Measurements from ENCODE around the gene SUPV3L1.
"Not testable (repeated sequence)": the region's sequence is repeated elsewhere in the genome, so short reads cannot be mapped to it uniquely, and the experiment has no call there.

The SUPV3L1 gene

DNA sequence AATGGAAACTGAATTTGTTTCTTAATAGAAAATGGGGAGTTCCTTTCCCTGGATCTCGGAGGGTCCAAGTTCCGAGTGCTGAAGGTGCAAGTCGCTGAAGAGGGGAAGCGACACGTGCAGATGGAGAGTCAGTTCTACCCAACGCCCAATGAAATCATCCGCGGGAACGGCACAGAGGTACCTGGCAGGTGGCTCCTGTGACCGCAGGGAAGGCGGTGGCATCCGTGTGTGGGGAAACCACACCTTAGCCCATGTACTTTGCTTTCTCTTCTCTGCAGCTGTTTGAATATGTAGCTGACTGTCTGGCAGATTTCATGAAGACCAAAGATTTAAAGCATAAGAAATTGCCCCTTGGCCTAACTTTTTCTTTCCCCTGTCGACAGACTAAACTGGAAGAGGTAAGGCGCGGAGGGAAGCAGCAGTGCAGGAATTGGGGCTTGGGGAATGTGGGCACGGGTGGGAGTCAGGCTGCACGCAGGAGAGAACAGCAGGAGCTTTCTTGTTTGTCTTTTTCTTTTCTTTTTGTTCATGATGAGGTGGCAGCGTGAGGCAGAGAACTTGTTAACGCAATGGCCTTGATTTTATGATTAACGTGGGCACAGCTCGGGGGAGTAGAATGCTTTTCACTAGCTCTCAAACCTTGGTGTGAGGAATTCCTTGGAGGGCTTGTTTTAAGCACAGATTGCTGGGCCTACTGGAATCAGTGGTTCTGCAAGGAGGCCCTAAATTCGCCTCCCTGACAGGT, 52.9 kb downstream of the SUPV3L1 start:
- DNase-seq: no peak

DNA sequence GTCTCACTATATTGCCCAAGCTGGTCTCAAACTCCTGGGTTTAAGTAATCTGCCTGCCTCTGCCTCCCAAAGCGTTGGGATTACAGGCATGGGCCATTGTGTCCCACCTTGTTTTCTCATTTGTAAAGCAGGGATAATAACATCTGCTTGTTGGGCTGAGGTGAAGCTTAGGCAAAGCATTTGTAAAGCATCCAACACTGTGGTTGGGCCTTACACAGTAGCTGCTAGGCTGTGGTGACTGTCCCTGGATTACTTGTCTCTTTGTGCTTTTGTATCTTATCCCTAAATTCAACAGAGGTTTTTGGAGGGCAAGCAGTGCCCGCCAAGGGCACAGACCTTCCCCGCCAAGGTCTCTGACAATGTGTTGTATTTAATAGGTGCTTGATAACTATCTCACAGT, 54.4 kb downstream of the SUPV3L1 start:
- no peak for DNase-seq

DNA sequence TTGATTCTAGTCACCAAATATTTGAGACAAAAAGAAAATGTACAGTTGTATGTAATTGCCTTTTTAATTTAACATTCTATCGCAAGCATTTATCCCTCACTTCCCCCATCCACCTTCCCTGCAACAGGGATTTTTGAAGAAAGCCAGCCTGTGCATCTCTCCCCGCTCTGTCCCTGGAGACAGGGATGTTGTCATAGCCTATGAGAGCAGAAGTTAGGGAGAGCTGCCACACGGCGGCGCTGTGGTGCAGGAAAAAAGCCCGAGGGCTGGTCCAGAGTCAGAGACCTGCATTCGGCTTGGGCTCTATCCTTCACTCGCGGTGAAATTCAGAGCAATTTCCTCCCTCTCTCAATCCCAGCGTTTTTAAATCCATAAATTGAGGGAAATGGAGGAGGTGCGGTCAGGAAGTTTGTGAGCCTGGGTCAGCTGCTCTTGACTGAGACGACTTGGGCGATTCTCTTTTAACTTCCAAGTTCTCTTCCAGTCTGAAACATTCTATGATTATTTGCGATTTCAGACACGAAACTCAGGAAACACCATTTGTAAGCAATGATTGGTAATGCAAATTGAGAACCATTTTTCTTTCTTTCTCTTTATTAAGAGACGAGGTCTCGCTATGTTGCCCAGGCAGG, 57.6 kb downstream of the SUPV3L1 start:
- peak; percentile 60 for DNase-seq

DNA sequence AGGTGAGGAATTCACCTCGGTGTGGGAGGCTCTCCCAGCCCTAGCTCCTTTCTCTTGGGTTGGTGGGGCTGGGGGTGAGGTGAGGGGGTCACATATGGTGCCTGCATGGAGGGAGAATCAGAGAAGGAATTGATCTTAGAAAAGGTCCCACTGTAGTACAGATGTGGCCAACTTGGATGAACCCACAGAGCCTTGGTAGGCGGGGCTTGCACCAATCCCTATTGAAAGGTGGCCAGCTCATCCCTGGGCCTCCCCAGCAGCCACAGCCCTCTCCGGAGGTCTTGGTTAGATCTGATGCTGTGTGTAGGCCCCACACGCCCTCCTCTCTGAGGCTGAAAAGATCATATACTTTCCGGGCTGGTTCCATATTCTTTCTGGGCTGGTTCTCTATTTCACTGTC, 59.1 kb downstream of the SUPV3L1 start:
- no peak for DNase-seq

DNA sequence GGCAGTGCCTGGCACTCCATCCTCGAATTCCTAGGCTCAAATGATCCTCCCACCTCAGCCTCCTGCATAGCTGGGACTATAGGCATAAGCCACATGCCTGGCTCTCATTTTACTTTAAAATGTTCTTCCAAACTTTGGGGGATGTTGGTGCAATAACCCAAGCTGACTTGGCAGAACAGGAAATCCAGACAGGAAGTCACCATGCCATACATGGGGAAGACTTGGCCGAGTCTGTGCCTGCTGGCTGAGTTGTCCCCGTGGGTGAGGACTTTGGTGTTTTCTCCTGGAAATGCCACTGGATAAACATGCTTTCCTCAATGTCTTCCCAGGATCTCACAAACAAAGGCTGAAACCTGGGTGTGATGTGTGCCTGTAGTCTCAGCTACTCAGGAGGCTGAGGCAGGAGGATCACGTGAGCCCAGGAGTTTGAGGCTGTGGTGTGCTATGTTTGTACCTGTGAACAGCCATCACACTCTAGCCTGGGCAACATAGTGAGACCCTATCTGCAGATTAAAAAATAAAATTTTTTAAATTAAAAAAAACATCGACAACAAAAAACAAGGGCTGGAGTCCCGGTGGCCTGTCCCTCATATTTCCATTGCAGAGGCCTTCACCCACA, 59.9 kb downstream of the SUPV3L1 start:
- no peak for DNase-seq

DNA sequence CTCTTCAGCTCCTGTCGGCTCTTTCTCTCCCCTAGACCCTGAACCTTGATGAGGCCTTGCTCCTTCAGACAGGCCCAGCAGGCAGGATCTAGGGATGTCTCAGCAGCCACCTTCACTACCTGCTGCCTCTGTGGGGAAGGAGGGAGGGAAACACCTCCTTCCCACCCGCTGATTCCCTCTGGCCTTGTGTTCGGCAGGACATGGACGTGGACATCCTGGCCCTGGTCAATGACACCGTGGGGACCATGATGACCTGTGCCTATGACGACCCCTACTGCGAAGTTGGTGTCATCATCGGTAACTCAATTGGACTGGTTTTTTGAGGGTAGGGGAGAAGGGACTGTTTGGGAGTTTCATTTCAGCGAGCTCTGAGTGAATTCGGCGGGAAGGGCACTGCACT, 60.4 kb downstream of the SUPV3L1 start:
- no peak for DNase-seq

DNA sequence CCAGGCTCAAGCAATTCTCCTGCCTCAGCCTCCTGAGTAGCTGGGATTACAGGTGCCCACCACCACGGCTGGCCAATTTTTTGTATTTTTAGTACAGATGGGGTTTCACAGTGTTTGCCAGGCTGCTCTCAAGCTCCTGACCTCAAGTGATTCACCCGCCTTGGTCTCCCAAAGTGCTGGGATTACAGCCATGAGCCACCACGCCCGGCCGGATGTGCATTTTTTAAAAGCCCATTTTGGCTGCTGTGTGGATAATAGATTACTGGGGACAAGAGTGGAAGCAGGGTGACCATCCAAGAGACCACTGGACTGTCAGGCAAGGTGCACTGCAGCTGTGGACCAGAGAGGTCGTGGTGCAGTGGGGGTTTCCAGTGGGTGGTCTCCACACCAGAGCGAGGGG, 61.5 kb downstream of the SUPV3L1 start:
- DNase-seq: no peak

DNA sequence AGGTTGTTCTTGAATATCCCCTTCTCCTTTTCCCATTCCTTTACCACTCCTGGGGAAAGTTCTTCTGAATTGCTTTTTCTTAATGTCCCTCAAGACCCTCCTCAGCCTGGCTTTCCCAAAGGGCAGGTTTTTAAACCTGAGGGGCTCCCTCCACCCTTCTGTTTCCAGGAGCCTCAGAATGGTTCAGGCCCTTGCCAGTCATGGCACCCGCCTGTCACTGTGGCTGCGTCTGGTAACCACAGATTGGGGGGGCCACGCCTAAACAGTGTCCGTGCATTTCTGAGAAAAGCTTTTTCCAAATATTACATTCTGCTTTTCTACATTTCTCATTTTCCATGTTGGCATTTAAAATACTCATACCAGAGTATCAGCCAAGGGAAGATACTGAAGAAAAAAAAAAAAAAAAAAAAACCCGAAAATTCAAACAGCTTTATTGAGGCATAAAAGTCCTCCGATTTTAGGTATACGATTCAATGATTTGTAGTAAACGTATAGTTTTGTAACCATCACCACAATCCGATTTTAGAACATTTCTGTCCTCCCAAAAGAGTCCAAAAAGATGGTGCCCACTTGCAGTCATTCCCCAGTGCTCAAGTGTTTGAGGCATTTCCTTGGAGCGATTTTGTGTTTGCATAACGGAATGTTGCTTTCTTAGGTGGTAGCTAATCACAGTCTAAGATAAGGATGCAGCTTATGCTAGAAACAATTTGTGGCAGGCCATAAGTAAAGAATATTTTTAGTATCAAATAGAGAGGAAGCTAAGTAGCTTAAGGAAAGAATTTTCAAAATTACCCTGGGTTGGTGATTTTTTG, 62.2 kb downstream of the SUPV3L1 start:
- no peak for DNase-seq

DNA sequence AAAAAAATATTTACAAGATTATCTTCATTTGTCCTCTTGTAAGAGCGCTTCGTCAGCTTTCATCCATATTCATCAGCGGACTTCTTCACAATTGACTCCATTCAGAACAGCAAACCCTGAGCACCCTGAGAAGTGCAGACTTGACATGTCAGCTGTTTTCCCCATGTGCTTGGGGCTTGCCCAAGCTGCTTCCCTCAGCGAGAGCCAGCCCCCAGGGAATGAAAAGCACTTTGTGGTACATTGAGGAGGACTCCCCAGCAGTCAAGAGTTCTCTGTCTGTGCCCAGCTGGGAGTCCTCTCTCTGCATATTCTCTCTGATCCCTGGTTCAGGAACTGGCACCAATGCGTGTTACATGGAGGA, 62.8 kb downstream of the SUPV3L1 start:
- no peak for DNase-seq

DNA sequence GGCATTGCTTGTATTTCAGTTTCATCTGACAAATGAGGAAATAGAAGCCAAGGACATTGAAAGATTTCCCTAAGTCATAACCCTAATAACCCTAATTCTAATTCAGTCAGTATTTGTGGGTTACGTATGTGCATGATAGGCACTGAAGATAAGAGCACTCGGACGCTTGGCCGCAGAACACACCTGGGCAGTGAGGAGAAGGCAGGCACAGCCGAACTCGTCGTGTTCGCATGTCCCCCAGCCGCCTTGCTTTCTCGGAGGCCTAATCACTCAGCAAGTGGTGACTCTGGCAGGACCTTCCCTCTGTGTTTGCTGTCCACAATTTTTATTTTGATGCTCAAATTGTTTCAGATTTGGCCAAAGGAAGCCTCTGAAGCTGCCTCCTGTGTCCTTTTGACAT, 63.8 kb downstream of the SUPV3L1 start:
- DNase-seq: no peak

DNA sequence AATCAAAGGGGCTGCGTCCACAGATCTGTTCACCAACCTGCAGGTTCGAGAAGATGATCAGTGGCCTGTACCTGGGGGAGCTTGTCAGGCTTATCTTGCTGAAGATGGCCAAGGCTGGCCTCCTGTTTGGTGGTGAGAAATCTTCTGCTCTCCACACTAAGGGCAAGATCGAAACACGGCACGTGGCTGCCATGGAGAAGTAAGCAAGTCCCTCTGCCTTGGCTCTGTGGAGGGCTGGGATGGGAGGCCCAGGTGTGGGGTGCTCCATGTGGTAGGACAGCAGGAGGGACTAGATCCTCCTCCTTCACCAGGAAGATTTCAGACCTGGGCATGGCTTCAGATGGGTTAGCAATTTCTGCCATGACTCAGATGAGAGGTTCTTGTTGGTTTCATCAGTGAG, 66.0 kb downstream of the SUPV3L1 start:
- no peak for DNase-seq

DNA sequence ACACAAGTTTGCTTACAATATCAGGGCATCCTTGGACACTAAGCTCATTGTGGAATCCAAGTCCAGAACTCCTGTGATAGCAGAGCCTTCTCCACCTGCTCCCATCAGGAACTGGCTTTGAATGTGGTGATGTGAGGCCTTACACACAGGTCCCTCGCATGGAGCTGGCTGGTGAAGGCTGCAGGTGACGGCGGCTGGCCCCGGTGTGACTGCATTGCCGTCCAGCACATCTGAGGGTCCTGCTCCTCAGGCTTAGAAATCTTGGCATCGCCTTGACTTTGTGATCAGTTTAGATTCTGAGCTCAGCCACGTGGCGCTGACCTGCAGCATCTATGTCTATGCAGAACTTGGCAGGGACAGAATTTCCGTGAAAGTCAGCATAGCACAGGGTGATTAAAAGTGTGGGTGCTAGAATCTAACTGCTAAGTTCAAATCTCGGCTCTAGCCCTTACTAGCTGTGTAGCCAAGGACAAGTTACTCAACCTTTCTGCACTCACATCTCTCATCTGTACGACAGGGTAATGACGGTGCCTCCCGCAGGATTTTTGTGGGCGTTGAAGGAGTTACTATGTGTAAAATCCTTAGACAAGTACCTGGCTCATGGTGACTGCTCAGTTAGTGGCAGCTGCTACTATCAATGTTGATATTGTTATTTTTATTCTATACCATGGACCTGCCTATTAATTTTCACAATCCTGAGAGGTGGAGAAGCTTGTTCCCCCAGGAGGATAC, 66.7 kb downstream of the SUPV3L1 start:
- DNase-seq: no peak

DNA sequence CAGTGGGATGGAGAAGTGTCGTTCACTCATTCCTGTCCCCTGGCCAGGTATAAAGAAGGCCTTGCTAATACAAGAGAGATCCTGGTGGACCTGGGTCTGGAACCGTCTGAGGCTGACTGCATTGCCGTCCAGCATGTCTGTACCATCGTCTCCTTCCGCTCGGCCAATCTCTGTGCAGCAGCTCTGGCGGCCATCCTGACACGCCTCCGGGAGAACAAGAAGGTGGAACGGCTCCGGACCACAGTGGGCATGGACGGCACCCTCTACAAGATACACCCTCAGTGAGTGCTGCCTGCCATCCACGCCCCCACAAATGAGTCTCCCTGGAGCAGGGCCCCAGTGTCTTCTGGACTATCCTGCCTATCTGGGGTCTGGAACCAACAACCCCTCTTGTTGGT, 67.3 kb downstream of the SUPV3L1 start:
- no peak for DNase-seq

DNA sequence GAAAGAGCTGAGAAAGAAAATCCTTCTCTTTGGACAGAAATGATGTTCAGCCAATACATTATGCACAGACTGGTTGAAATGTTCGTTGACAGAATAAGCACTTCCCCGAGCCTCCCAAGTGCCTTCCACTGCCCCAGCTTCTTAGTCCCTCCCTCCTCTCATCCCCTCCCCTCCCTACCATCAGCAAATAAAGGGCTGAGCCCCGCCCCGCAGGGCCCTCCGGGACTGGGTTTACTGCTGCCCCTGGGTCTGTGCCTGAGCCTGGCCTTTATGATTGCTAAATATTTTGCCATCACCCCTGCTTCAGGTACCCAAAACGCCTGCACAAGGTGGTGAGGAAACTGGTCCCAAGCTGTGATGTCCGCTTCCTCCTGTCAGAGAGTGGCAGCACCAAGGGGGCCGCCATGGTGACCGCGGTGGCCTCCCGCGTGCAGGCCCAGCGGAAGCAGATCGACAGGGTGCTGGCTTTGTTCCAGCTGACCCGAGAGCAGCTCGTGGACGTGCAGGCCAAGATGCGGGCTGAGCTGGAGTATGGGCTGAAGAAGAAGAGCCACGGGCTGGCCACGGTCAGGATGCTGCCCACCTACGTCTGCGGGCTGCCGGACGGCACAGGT, 68.2 kb downstream of the SUPV3L1 start:
- DNase-seq: no peak

DNA sequence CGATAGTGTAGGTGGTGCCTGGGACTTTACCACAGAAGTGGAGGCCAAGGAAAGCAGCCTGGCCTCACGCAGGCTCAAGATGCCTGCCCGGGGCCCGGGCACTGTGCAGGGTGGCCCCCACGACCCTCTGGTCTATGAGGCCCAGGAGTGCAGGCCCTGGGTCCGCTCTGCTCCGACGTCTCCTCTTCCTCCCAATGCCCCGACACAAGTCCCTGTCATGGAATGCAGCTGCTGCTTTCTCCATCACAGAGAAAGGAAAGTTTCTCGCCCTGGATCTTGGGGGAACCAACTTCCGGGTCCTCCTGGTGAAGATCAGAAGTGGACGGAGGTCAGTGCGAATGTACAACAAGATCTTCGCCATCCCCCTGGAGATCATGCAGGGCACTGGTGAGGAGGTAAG, 70.0 kb downstream of the SUPV3L1 start:
- no peak for DNase-seq

DNA sequence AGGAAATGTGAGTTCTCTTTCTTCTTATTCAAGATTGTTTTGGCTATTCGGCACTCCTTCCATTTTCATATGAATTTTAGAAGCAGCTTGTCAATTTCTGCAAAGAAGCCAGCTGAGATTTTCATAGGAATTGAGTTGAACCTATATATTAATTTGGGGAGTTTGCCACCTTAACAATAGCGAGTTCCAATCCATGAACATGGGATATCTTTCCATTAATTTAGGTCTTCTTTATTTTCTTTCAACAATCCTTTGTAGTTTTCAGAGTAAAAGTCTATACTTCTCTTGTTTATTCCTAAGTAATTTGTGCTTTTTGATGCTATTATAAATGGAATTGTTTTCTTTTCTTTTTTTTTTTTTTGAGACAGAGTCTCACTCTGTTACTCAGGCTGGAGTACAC, 71.4 kb downstream of the SUPV3L1 start:
- not testable (repeated sequence) for DNase-seq

DNA sequence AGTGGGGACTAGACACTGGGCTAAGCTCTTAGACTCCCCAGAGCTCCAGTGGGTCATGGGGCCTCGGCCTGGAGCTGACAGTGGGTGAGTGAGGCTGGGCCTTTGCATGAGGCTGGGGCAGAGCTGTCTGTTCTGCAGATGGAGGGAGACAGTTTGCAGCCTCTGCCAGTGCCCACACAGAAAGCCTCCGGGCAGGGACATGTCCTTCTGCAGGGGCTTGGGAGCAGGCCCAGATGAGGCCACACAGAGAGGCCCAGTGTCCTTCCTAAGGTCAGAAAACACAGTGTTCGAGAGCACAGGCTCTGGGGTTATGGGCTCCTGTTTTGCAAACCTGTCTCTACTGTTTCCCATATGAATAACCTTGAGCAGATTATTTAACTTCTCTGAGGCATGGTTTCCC, 73.1 kb downstream of the SUPV3L1 start:
- no peak for DNase-seq

DNA sequence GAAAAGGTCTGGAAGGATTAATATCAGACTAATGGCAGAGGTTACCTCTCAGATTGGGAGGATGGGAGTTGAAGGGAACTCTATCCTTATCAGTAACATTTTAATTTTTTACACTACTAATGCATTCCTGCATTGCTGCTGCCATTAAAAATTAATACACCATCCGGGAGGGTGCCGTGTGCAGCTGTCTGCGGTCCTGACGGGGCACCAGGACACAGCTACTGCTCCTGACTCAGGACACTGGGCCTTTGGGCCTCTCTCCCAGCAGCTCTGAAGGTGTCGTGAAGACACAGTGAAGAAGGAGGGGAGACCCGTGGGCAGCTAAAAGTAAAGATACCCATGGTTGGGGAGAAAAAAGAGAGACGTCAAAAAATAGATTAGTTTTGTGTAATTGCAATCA, 74.8 kb downstream of the SUPV3L1 start:
- no peak for DNase-seq
